Activated gamma-delta T cell (primary cell): ENCODE results near the gene CASQ2.

Source experiments
- DNase-seq: peaks from one replicate; lab custom pipeline; 2025; lab: John Stamatoyannopoulos, UW

Gene CASQ2

GRCh38 chr1:115729756-115730155 is 38.8 kb downstream of the CASQ2 start:
- no peak for DNase-seq

GRCh38 chr1:115728341-115728740 is 40.2 kb downstream of the CASQ2 start:
- DNase-seq = no peak

- DNase-seq = no peak
Observed at GRCh38 chr1:115727706-115728249, 40.7 kb downstream of the CASQ2 start.

GRCh38 chr1:115726570-115726969 is 41.9 kb downstream of the CASQ2 start:
- no peak for DNase-seq

GRCh38 chr1:115726161-115726560 is 42.4 kb downstream of the CASQ2 start:
- DNase-seq = no peak

GRCh38 chr1:115725600-115725999 is 42.9 kb downstream of the CASQ2 start:
- no peak for DNase-seq

- no peak for DNase-seq
Observed at GRCh38 chr1:115723756-115724155, 44.8 kb downstream of the CASQ2 start.

GRCh38 chr1:115722221-115722620 is 46.3 kb downstream of the CASQ2 start:
- DNase-seq = no peak

- no peak for DNase-seq
Observed at GRCh38 chr1:115719285-115719684, 49.2 kb downstream of the CASQ2 start.

GRCh38 chr1:115718011-115718754 is 50.3 kb downstream of the CASQ2 start:
- no peak for DNase-seq

GRCh38 chr1:115717541-115717940 is 51.0 kb downstream of the CASQ2 start:
- DNase-seq = no peak

GRCh38 chr1:115714572-115715141 is 53.9 kb downstream of the CASQ2 start:
- DNase-seq = no peak

GRCh38 chr1:115713906-115714305 is 54.6 kb downstream of the CASQ2 start:
- no peak for DNase-seq

- DNase-seq = no peak
Observed at GRCh38 chr1:115712911-115713609, 55.5 kb downstream of the CASQ2 start.

- no peak for DNase-seq
Observed at GRCh38 chr1:115710859-115711624, 57.5 kb downstream of the CASQ2 start.

- no peak for DNase-seq
Observed at GRCh38 chr1:115706587-115707425, 61.7 kb downstream of the CASQ2 start.

- no peak for DNase-seq
Observed at GRCh38 chr1:115705963-115706362, 62.6 kb downstream of the CASQ2 start.

GRCh38 chr1:115705085-115705951 is 63.2 kb downstream of the CASQ2 start:
- no peak for DNase-seq

- no peak for DNase-seq
Observed at GRCh38 chr1:115702959-115703358, 65.6 kb downstream of the CASQ2 start.

GRCh38 chr1:115701090-115701489 is 67.4 kb downstream of the CASQ2 start:
- DNase-seq = no peak
